OCI-LY1 (cell line): ENCODE data around the gene PIK3CA.

Source experiments
- H2AFZ ChIP-seq: fragments of 200-600 bp; sonication (generic), shearing (Covaris generic); 2 replicates; pipeline ENCODE4 v1.6.0; 2014; ENCODE audit warnings: antibody characterized with exemption, mild to moderate bottlenecking, low read length
- H3F3A ChIP-seq: fragments of 200-600 bp; sonication (generic), shearing (Covaris generic); 2 replicates; pipeline ENCODE4 v1.6.0; 2014; ENCODE audit warnings: mild to moderate bottlenecking, antibody characterized with exemption, low read length, moderate library complexity; ENCODE audit not compliant: insufficient read depth
- H3K27ac ChIP-seq: fragments of 200-600 bp; sonication (generic); 2 replicates; pipeline ENCODE4 v1.5.1; 2014; ENCODE audit warnings: low read length, mixed run types, mild to moderate bottlenecking, low read depth; ENCODE audit not compliant: poor library complexity, severe bottlenecking
- H3K27me3 ChIP-seq: fragments of 200-600 bp; sonication (generic); 2 replicates; pipeline ENCODE4 v1.6.0; 2014; ENCODE audit warnings: antibody characterized with exemption, mild to moderate bottlenecking, low read length, moderate library complexity; ENCODE audit not compliant: insufficient read depth
- H3K36me3 ChIP-seq: fragments of 200-600 bp; sonication (generic); 2 replicates; pipeline ENCODE4 v1.6.1; 2014; ENCODE audit warnings: mild to moderate bottlenecking, antibody characterized with exemption, low read length, moderate library complexity, mixed read lengths; ENCODE audit not compliant: insufficient read depth
- H3K4me1 ChIP-seq: fragments of 200-600 bp; sonication (generic); 2 replicates; pipeline ENCODE4 v1.5.1; 2014; ENCODE audit warnings: mild to moderate bottlenecking, low read length, moderate library complexity; ENCODE audit not compliant: insufficient read depth, severe bottlenecking
- H3K4me2 ChIP-seq: fragments of 200-600 bp; sonication (generic), shearing (Covaris generic); 2 replicates; pipeline ENCODE4 v1.6.1; 2014; ENCODE audit warnings: low read length
- H3K4me3 ChIP-seq: fragments of 200-600 bp; sonication (generic); 2 replicates; pipeline ENCODE4 v1.5.1; 2014; ENCODE audit warnings: low read length, low read depth, mild to moderate bottlenecking, mixed read lengths; ENCODE audit not compliant: poor library complexity, severe bottlenecking
- H3K79me2 ChIP-seq: fragments of 200-600 bp; shearing (Covaris generic); 2 replicates; pipeline ENCODE4 v1.6.1; 2016; ENCODE audit warnings: mixed run types, low read length, mixed read lengths; ENCODE audit not compliant: insufficient read depth
- H3K9ac ChIP-seq: fragments of 200-600 bp; sonication (generic), shearing (Covaris generic); 2 replicates; pipeline ENCODE4 v1.6.1; 2014; ENCODE audit warnings: mild to moderate bottlenecking, low read length, mixed read lengths
- H3K9me2 ChIP-seq: fragments of 200-600 bp; sonication (generic), shearing (Covaris generic); 2 replicates; pipeline ENCODE4 v1.6.1; 2014; ENCODE audit warnings: low read depth, mild to moderate bottlenecking, low read length, mixed read lengths
- H3K9me3 ChIP-seq: fragments of 200-600 bp; shearing (Covaris generic); 2 replicates; pipeline ENCODE4 v1.6.1; 2014; ENCODE audit warnings: low read length, mixed read lengths
- H4K20me1 ChIP-seq: fragments of 200-600 bp; sonication (generic), shearing (Covaris generic); 2 replicates; pipeline ENCODE4 v1.6.0; 2016; ENCODE audit warnings: mild to moderate bottlenecking, low read length; ENCODE audit not compliant: insufficient read depth
- CTCF ChIP-seq: fragments of 200-600 bp; sonication (generic), shearing (Covaris generic); IDR thresholded peaks from 2 replicates; pipeline ENCODE4 v1.5.1; 2017; ENCODE audit warnings: mild to moderate bottlenecking, antibody characterized with exemption, low read length, moderate library complexity, mixed read lengths
- EZH2 ChIP-seq: fragments of 200-600 bp; sonication (generic), shearing (Covaris generic); IDR thresholded peaks from 2 replicates; pipeline ENCODE4 v1.8.0; 2017; ENCODE audit warnings: borderline replicate concordance, mixed run types, mild to moderate bottlenecking, antibody characterized with exemption, low read length, moderate library complexity, mixed read lengths

The PIK3CA gene

DNA sequence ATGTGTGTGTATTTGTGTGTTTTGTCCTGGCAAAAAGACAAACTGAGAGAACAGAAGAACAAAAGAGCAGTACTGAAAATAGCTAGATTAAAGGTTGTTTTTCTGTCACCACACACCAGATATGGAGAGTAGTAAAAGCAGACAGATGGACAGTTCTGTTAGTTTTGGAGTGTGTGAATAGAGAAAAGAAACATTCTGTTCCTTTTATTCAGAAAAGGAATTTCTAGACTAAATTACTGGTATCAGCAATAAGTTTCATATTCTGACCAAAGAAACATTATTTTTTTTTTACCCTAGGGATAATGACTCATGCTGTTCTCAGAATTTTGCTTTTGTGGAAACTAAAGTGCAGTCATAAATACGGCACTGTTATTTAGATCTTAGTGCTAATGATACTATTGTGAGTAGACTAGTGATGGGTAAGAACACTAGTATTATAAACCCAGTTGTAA is 32.9 kb downstream of the PIK3CA start:
- H3K27me3 ChIP-seq, result no peaks in the 10 kb centered on the region
- no peak overlapping the region for H3K9ac ChIP-seq
- TF ChIP-seq CTCF (no peak), EZH2 (no peak)
- H3F3A ChIP-seq, result no peaks in the 10 kb centered on the region
- H4K20me1 ChIP-seq, result 0 out of 2 replicates have a peak, but pooled peaks cover 3% of the 10 kb centered on the region
- no peak overlapping the region for H3K4me2 ChIP-seq
- no peaks in the 10 kb centered on the region for H3K9me3 ChIP-seq
- no peaks in the 10 kb centered on the region for H3K9me2 ChIP-seq
- H3K4me1 ChIP-seq, result peaks cover 22% of the 10 kb centered on the region
- no peak overlapping the region for H2AFZ ChIP-seq
- H3K27ac ChIP-seq, result no peak overlapping the region
- H3K79me2 ChIP-seq, result peaks cover 20% of the 10 kb centered on the region
- no peaks in the 10 kb centered on the region for H3K36me3 ChIP-seq
- H3K4me3 ChIP-seq, result no peak overlapping the region

GRCh38 chr3:179181993-179182551 is 33.9 kb downstream of the PIK3CA start:
- H3K4me2 ChIP-seq, result no peak overlapping the region
- H2AFZ ChIP-seq, result no peak overlapping the region
- H3K9me2 ChIP-seq, result no peaks in the 10 kb centered on the region
- H4K20me1 ChIP-seq, result 0 out of 2 replicates have a peak, but pooled peaks cover 3% of the 10 kb centered on the region
- no peak overlapping the region for H3K27ac ChIP-seq
- peaks cover 20% of the 10 kb centered on the region for H3K79me2 ChIP-seq
- TF ChIP-seq EZH2 (no peak), CTCF (no peak)
- no peaks in the 10 kb centered on the region for H3K36me3 ChIP-seq
- H3K27me3 ChIP-seq, result no peaks in the 10 kb centered on the region
- H3F3A ChIP-seq, result no peaks in the 10 kb centered on the region
- no peak overlapping the region for H3K9ac ChIP-seq
- H3K9me3 ChIP-seq, result no peaks in the 10 kb centered on the region
- no peak overlapping the region for H3K4me3 ChIP-seq
- H3K4me1 ChIP-seq, result peaks cover 22% of the 10 kb centered on the region

DNA sequence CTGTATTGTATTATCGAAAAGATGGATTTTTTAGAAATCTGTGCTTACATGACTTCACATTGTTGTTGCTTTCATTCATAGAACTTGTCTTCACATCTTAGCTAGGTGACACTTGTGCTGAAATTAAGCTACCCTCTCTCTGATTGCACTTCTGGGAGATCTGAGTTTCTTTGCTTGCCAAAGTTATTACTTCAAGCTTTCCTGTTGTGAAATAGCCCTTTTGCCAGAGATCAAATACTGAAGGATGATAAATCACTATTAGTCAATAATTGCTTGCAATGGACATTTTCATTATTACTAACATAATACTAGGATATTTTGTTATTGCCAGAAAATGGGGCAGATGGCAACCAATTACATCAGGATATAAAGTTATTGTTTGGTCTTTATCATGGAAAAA is 34.7 kb downstream of the PIK3CA start:
- H2AFZ ChIP-seq, result no peak overlapping the region
- peaks cover 16% of the 10 kb centered on the region for H3K79me2 ChIP-seq
- H3K4me1 ChIP-seq, result peaks cover 22% of the 10 kb centered on the region
- H3K4me3 ChIP-seq, result no peak overlapping the region
- no peaks in the 10 kb centered on the region for H3F3A ChIP-seq
- 0 out of 2 replicates have a peak, but pooled peaks cover 3% of the 10 kb centered on the region for H4K20me1 ChIP-seq
- H3K9ac ChIP-seq, result no peak overlapping the region
- H3K9me2 ChIP-seq, result no peaks in the 10 kb centered on the region
- H3K4me2 ChIP-seq, result no peak overlapping the region
- no peaks in the 10 kb centered on the region for H3K9me3 ChIP-seq
- H3K27me3 ChIP-seq, result no peaks in the 10 kb centered on the region
- no peaks in the 10 kb centered on the region for H3K36me3 ChIP-seq
- TF ChIP-seq EZH2, result no peak
- no peak for TF ChIP-seq CTCF
- no peak overlapping the region for H3K27ac ChIP-seq
